ENCODE results near the gene PRDM11.

The PRDM11 gene

GRCh38 chr11:45189230-45189629, 42.8 kb downstream of the PRDM11 start:
- TF ChIP-seq CTCF (conservative IDR thresholded peaks at IDR 0.05; ENCODE audit: low read length), result no peak
- no peak for DNase-seq (ENCODE audit: low read depth)

GRCh38 chr11:45193695-45194094, 47.3 kb downstream of the PRDM11 start:
- TF ChIP-seq CTCF (conservative IDR thresholded peaks at IDR 0.05; ENCODE audit: low read length), result no peak
- no peak for DNase-seq (ENCODE audit: low read depth)
- no peak overlapping the region for H3K4me3 ChIP-seq (ENCODE audit: low read length)

More at GRCh38 chr11:45189230-45189629, 42.8 kb downstream of the PRDM11 start:
- no peak overlapping the region for H3K4me3 ChIP-seq (ENCODE audit: low read length)

GRCh38 chr11:45204761-45205160, 58.3 kb downstream of the PRDM11 start:
- no peak for TF ChIP-seq CTCF (conservative IDR thresholded peaks at IDR 0.05; ENCODE audit: low read length)
- no peak for DNase-seq (ENCODE audit: low read depth)
- H3K4me3 ChIP-seq (ENCODE audit: low read length), result no peak overlapping the region

GRCh38 chr11:45205978-45206377, 59.5 kb downstream of the PRDM11 start:
- DNase-seq (ENCODE audit: low read depth), result no peak
- TF ChIP-seq CTCF (conservative IDR thresholded peaks at IDR 0.05; ENCODE audit: low read length), result no peak
- no peak overlapping the region for H3K4me3 ChIP-seq (ENCODE audit: low read length)

- TF ChIP-seq CTCF (conservative IDR thresholded peaks at IDR 0.05; ENCODE audit: low read length), result no peak
- DNase-seq (ENCODE audit: low read depth), result no peak
- H3K4me3 ChIP-seq (ENCODE audit: low read length), result no peak overlapping the region
Measured at GRCh38 chr11:45208135-45208534, 61.7 kb downstream of the PRDM11 start.

GRCh38 chr11:45209000-45209879, 62.8 kb downstream of the PRDM11 start:
- H3K4me3 ChIP-seq (ENCODE audit: low read length), result no peak overlapping the region
- TF ChIP-seq CTCF (conservative IDR thresholded peaks at IDR 0.05; ENCODE audit: low read length), result no peak
- DNase-seq (ENCODE audit: low read depth), result no peak
